Uterus (tissue), 4 donors: Measurements from ENCODE around the gene BTBD16. TPM values are rescaled to one million over a fixed set of nuclear protein-coding genes. Genes with fewer than 3 reads are reported as not detected.

Experiments
- DNase-seq, 2 donors: peaks; one replicate each; pipeline ENCODE4 v3.0.0-alpha.2; 2019 to 2020
- H3K27ac ChIP-seq, 2 donors: fragments of 200-600 bp; sonication (generic); 1 replicate in 1 of 2; 2 replicates in 1 of 2; pipeline ENCODE4 v1.5.1; 2016 to 2018
- H3K27me3 ChIP-seq, 2 donors: fragments of 200-600 bp; sonication (generic); one replicate each; pipeline ENCODE4 v1.5.1; 2018 to 2019; ENCODE audit warnings: control low read depth in 1 of 2
- H3K36me3 ChIP-seq, 2 donors: fragments of 200-600 bp; sonication (generic); one replicate each; pipeline ENCODE4 v1.5.1; 2019; ENCODE audit warnings: control low read depth in 1 of 2
- H3K4me1 ChIP-seq, 2 donors: fragments of 200-600 bp; sonication (generic); one replicate each; pipeline ENCODE4 v1.5.1; 2018 to 2019; ENCODE audit warnings: control low read depth in 1 of 2
- H3K4me3 ChIP-seq, 2 donors: fragments of 200-600 bp; sonication (generic); 1 replicate in 1 of 2; 2 replicates in 1 of 2; pipeline ENCODE4 v1.5.1; 2018 to 2019; ENCODE audit warnings: mild to moderate bottlenecking in 1 of 2
- H3K9me3 ChIP-seq, 2 donors: fragments of 200-600 bp; sonication (generic); one replicate each; pipeline ENCODE4 v1.5.1; 2019; ENCODE audit warnings: control low read depth in 1 of 2
- POLR2A ChIP-seq, 2 donors: fragments of 450-650 bp; IDR thresholded peaks; one replicate each; pipeline ENCODE4 v1.6.1; 2016; ENCODE audit warnings: antibody characterized with exemption in 2 of 2, mild to moderate bottlenecking in 1 of 2, moderate library complexity in 1 of 2
- intact Hi-C: fragments of 100-400 bp; cut with DNase I; formaldehyde crosslinking; loops from one replicate; pipeline ENCODE4 v1.15.1; 2023; ENCODE audit warnings: low total_unique reads
- total RNA-seq, 4 donors: library from RNA; depleted of rRNA in 3 of 4; stranded (reverse); fragments of >200 nt in 3 of 4; gene quantifications; one replicate each; pipeline versions ENCODE4 v1.1.0 to v1.2.4, GENCODE V29; 2014 to 2023
- TF ChIP-seq, protein P1 (sequence below), 4 experiments: fragments of 200-600 bp in 2 of 4; fragments of 450-650 bp in 2 of 4; sonication (generic) in 2 of 4; IDR thresholded peaks; one replicate each; pipeline ENCODE4 v1.5.1; 2016 to 2019; ENCODE audit warnings: antibody characterized with exemption in 4 of 4, mild to moderate bottlenecking in 2 of 4, moderate library complexity in 1 of 4
- donor health status: DM: yes; HTN: yes; CAD: no.

BTBD16 gene
- total RNA-seq, 4 donors from 2014 or later, result 0.14 to 0.46 TPM; not detected in 2

DNA sequence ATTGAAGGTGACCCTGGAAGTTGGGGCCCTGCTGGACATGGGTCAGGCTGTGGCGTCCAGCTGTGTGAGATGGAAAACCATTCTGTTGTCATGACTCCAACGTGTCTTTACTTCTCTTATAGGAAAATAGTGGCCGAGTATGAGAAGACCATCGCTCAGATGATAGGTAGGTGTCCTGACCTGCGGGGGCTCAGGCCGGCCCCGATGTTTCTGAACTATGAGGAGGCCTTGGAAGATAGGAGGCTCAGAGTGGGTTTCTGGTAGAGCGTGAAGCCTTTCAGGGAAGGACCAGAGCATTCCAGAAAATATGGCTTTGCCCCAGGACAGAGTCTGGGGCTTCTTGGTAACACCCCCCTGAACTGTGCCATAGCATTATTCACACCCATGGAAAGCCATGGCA is 29.3 kb upstream of the BTBD16 start:
- no peak overlapping the region for H3K4me3 ChIP-seq
- no peak for DNase-seq
- H3K4me1 ChIP-seq, result no peaks in the 10 kb centered on the region
- no peak overlapping the region for H3K27ac ChIP-seq
- TF ChIP-seq, protein P1, sequence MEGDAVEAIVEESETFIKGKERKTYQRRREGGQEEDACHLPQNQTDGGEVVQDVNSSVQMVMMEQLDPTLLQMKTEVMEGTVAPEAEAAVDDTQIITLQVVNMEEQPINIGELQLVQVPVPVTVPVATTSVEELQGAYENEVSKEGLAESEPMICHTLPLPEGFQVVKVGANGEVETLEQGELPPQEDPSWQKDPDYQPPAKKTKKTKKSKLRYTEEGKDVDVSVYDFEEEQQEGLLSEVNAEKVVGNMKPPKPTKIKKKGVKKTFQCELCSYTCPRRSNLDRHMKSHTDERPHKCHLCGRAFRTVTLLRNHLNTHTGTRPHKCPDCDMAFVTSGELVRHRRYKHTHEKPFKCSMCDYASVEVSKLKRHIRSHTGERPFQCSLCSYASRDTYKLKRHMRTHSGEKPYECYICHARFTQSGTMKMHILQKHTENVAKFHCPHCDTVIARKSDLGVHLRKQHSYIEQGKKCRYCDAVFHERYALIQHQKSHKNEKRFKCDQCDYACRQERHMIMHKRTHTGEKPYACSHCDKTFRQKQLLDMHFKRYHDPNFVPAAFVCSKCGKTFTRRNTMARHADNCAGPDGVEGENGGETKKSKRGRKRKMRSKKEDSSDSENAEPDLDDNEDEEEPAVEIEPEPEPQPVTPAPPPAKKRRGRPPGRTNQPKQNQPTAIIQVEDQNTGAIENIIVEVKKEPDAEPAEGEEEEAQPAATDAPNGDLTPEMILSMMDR (IDR thresholded peaks at IDR 0.05), result no peak
- no peak for TF ChIP-seq POLR2A (IDR thresholded peaks at IDR 0.05)
- H3K27me3 ChIP-seq, result no peaks in the 10 kb centered on the region
- H3K9me3 ChIP-seq, result no peaks in the 10 kb centered on the region
- intact Hi-C loops, result no loop called here
- H3K36me3 ChIP-seq, result no peaks in the 10 kb centered on the region

DNA sequence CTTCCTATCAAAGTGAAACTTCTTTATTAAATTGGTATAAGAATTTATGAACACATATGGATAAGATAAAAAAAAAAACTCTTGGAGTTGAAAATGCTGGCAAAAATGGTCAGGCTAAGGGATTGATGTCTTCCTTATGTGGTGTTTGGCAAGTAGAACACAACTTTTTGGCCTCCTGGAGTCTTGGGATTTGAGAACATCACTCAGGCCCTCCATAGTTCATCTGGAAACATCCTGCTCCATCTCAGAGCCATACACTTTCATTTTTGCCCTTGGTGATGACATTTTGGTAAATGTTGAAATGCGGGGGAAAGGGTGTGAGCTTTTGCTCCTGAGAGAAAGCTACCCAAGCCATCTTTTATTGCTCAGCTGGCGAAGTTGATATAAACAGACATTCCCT is 27.5 kb upstream of the BTBD16 start:
- no peaks in the 10 kb centered on the region for H3K27me3 ChIP-seq
- no peak overlapping the region for H3K27ac ChIP-seq
- TF ChIP-seq POLR2A (IDR thresholded peaks at IDR 0.05), result no peak
- TF ChIP-seq, protein P1 (IDR thresholded peaks at IDR 0.05), result no peak
- intact Hi-C loops, result no loop called here
- no peaks in the 10 kb centered on the region for H3K9me3 ChIP-seq
- no peak overlapping the region for H3K4me3 ChIP-seq
- no peaks in the 10 kb centered on the region for H3K36me3 ChIP-seq
- H3K4me1 ChIP-seq, result no peaks in the 10 kb centered on the region
- no peak for DNase-seq

- TF ChIP-seq POLR2A (IDR thresholded peaks at IDR 0.05), result no peak
- TF ChIP-seq, protein P1 (IDR thresholded peaks at IDR 0.05), result no peak
- no peaks in the 10 kb centered on the region for H3K36me3 ChIP-seq
- intact Hi-C loops, result no loop called here
Measured at GRCh38 chr10:122244001-122244975, 26.8 kb upstream of the BTBD16 start.

GRCh38 chr10:122245136-122245535 is 26.0 kb upstream of the BTBD16 start:
- no peaks in the 10 kb centered on the region for H3K27me3 ChIP-seq
- H3K36me3 ChIP-seq, result no peaks in the 10 kb centered on the region
- H3K4me3 ChIP-seq, result no peak overlapping the region
- intact Hi-C loops, result no loop called here
- H3K4me1 ChIP-seq, result no peaks in the 10 kb centered on the region
- no peak overlapping the region for H3K27ac ChIP-seq
- TF ChIP-seq POLR2A (IDR thresholded peaks at IDR 0.05), result no peak
- TF ChIP-seq, protein P1 (IDR thresholded peaks at IDR 0.05), result no peak
- no peak for DNase-seq
- no peaks in the 10 kb centered on the region for H3K9me3 ChIP-seq

More at GRCh38 chr10:122244001-122244975, 26.8 kb upstream of the BTBD16 start:
- no peaks in the 10 kb centered on the region for H3K27me3 ChIP-seq
- no peak for DNase-seq
- no peaks in the 10 kb centered on the region for H3K4me1 ChIP-seq
- H3K27ac ChIP-seq, result no peak overlapping the region
- no peak overlapping the region for H3K4me3 ChIP-seq
- no peaks in the 10 kb centered on the region for H3K9me3 ChIP-seq

GRCh38 chr10:122245897-122246296 is 25.2 kb upstream of the BTBD16 start:
- intact Hi-C loops, result no loop called here
- TF ChIP-seq POLR2A (IDR thresholded peaks at IDR 0.05), result no peak
- TF ChIP-seq, protein P1 (IDR thresholded peaks at IDR 0.05), result no peak
- DNase-seq, result no peak

More at GRCh38 chr10:122245897-122246296, 25.2 kb upstream of the BTBD16 start:
- H3K4me3 ChIP-seq, result no peak overlapping the region
- no peaks in the 10 kb centered on the region for H3K4me1 ChIP-seq
- H3K27ac ChIP-seq, result no peak overlapping the region
- no peaks in the 10 kb centered on the region for H3K27me3 ChIP-seq
- no peaks in the 10 kb centered on the region for H3K36me3 ChIP-seq
- no peaks in the 10 kb centered on the region for H3K9me3 ChIP-seq
